Prostate gland (tissue), 2 donors: ENCODE data around the gene NIBAN1.

Source experiments
- POLR2A ChIP-seq: fragments of 450-650 bp; IDR thresholded peaks from one replicate; pipeline ENCODE4 v1.6.1; 2016; ENCODE audit warnings: antibody characterized with exemption, mild to moderate bottlenecking
- POLR2AphosphoS5 ChIP-seq: sonication (generic); formaldehyde crosslinking; IDR thresholded peaks from one replicate; pipeline ENCODE4 v1.6.1; 2017; ENCODE audit warnings: antibody characterized with exemption
- TF ChIP-seq, protein P1 (sequence below), 4 experiments: fragments of 200-600 bp in 2 of 4; fragments of 450-650 bp in 2 of 4; sonication (generic) in 2 of 4; IDR thresholded peaks; 1 replicate in 3 of 4; 2 replicates in 1 of 4; pipeline ENCODE4 v1.5.1; 2016 to 2019; ENCODE audit warnings: antibody characterized with exemption in 4 of 4, mild to moderate bottlenecking in 2 of 4, moderate library complexity in 2 of 4

DNA sequence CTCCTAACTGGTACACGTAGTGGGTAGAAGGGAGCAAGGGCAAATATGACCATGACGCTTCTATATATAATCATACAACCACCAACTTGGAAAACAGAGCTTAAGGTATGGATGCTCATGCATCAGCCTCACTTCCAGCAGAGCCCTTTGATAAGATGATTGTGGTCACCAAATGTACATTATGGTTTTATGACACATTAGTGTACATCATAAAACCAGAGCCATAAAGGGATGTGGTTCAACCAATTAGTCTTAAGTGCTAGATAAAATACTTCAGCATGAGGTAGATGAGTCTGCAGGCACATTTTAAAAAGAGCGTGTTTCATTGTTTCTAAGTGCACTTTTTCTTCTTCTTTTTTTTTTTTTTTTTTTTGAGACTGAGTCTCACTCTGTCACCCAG is 43.7 kb downstream of the NIBAN1 start:
- TF ChIP-seq POLR2A: no peak
- TF ChIP-seq, protein P1, sequence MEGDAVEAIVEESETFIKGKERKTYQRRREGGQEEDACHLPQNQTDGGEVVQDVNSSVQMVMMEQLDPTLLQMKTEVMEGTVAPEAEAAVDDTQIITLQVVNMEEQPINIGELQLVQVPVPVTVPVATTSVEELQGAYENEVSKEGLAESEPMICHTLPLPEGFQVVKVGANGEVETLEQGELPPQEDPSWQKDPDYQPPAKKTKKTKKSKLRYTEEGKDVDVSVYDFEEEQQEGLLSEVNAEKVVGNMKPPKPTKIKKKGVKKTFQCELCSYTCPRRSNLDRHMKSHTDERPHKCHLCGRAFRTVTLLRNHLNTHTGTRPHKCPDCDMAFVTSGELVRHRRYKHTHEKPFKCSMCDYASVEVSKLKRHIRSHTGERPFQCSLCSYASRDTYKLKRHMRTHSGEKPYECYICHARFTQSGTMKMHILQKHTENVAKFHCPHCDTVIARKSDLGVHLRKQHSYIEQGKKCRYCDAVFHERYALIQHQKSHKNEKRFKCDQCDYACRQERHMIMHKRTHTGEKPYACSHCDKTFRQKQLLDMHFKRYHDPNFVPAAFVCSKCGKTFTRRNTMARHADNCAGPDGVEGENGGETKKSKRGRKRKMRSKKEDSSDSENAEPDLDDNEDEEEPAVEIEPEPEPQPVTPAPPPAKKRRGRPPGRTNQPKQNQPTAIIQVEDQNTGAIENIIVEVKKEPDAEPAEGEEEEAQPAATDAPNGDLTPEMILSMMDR (IDR thresholded peaks at IDR 0.05): no peak
- no peak for TF ChIP-seq POLR2AphosphoS5
